A172 (cell line): Measurements from ENCODE around the gene OSBPL8. TPM values are rescaled to one million over a fixed set of nuclear protein-coding genes. Genes with fewer than 3 reads are reported as not detected.

Source experiments
- DNase-seq: peaks from one replicate; pipeline ENCODE4 v3.0.0-alpha.2; 2015; ENCODE audit warnings: low spot score
- total RNA-seq: library from RNA; depleted of rRNA; stranded (reverse); fragments of >200 nt; shearing (Covaris generic); gene quantifications from 2 replicates; pipeline ENCODE4 v1.2.3, GENCODE V29; 2014

The OSBPL8 gene
- total RNA-seq, 1 experiment from 2014 or later: 58.1 TPM

- DNase-seq: peak; percentile 78
Observed at GRCh38 chr12:76470028-76470939, 89.3 kb downstream of the OSBPL8 start.

DNA sequence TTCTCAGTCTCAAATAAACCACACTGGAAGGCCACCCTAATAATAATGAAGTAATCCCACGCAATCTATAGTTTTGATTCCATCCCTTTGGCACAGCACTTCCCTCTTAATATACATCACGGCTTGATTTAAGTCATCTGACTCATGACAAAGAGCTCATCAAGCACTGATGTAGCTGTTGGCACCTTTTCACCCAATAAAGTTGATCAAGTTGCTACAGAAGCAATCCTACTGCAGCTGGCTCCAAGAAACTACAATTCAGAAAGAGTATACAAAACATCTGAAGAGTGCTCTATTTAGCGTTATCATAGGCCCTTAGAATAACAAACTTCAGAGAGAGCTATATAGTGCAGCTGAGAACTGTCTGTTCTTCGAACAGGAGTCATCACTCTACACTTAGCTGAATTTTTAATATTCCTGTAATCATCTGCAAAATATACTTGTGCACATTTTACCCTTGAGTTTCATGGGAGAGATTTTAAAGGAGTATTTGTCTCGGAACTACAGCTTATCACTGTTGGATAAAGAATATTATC is 94.9 kb downstream of the OSBPL8 start:
- DNase-seq: no peak

- no peak for DNase-seq
Observed at GRCh38 chr12:76462668-76463224, 96.8 kb downstream of the OSBPL8 start.

DNA sequence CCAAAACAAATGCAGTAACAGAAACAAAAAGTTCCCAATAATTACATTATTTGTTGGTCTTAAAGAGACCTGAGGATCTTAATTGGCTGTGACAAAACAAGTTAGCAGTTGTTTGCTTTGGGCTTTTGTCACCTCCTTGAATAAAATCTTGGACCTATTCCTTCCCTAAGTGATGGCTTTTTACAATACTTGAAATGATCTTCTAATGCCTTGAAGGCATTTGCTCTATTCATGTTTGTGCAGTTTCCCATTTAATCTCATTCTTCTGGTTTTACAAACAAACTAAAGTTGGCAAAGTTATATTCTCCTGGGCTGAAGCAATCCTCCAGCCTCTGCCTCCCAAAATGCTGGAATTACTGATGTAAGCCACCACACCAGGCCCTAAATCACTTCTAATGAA is 98.8 kb downstream of the OSBPL8 start:
- DNase-seq: no peak

- DNase-seq: no peak
Observed at GRCh38 chr12:76457818-76458217, 101.8 kb downstream of the OSBPL8 start.

DNA sequence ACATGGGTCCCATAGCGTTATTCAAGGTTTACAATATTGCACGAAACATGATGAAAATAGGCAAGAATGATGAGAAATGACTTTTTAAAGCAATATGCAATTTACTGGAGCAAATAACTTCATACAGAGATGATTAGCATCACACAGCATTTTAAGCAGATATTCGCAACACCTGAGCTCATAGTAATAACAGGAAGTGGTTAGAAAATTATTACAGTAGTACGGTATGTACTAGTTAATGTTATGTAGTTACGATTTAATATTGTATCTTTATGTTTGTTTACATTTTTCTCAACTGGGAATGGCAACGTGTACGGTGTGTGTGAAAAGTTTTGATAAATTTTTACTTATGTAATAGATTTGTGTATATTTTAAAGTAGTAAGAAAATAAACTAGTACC is 102.6 kb downstream of the OSBPL8 start:
- DNase-seq: no peak

GRCh38 chr12:76455582-76456345 is 103.8 kb downstream of the OSBPL8 start:
- peak; percentile 89 for DNase-seq

GRCh38 chr12:76451528-76451927 is 108.0 kb downstream of the OSBPL8 start:
- DNase-seq: no peak

- peak; percentile 86 for DNase-seq
Observed at GRCh38 chr12:76450690-76451089, 108.9 kb downstream of the OSBPL8 start.

- DNase-seq: no peak
Observed at GRCh38 chr12:76449993-76450392, 109.6 kb downstream of the OSBPL8 start.

GRCh38 chr12:76449583-76449982 is 110.0 kb downstream of the OSBPL8 start:
- DNase-seq: peak; percentile 41

- DNase-seq: no peak
Observed at GRCh38 chr12:76449016-76449415, 110.6 kb downstream of the OSBPL8 start.

GRCh38 chr12:76446090-76446489 is 113.5 kb downstream of the OSBPL8 start:
- no peak for DNase-seq

DNA sequence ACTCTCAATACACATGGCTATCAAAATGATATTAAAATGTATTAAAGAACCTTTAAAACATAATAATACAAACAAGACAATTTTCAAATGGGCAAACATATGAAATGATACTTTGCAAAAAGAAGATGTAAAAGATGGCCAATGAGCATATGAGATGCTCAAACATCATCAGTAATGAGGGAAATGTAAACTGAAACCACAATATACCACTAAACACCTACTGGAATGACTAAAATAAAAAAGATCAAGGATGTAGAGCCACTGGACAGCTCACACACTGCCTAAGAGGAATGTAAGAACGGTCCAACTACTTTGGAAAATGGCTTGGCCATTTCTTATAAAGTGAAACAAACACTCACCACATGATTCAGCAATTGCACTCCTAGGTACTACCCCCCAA is 114.1 kb downstream of the OSBPL8 start:
- DNase-seq: no peak

GRCh38 chr12:76444408-76444984 is 115.1 kb downstream of the OSBPL8 start:
- no peak for DNase-seq

- no peak for DNase-seq
Observed at GRCh38 chr12:76441016-76441415, 118.6 kb downstream of the OSBPL8 start.

DNA sequence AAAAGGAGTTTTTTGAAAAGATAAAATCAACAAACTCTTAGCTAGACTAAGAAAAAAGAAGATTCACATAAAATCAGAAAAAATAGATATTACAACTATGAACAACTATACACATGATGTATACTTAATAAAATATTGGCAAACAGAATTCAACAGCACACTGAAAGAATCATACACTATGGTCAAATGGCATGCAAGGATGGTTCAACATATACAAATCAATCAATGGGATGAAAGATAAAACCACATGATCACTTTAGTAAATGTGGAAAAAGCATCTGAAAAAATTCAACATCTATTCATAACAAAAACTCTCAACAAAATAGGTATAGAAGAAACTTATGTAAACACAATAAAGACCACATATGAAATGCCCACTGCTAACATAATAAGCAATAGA is 126.8 kb downstream of the OSBPL8 start:
- DNase-seq: no peak

DNA sequence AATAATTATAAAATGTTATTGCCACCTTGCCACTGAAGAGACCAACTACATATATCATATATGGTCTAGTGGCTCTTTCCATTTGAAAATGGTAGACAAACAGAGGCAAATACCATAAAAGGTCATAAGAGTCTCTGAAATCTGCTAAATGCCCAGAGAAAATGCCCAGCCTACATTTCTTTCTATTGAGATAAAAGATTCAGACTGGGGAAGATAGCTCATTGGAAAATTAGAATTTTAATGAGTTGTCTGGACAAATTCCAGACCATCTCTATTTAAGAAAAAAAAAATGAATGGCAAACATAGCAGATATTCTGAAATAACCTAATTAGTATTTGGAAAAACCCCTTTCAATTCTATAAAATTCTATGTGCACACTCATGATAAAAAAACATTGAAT is 131.5 kb downstream of the OSBPL8 start:
- DNase-seq: no peak

DNA sequence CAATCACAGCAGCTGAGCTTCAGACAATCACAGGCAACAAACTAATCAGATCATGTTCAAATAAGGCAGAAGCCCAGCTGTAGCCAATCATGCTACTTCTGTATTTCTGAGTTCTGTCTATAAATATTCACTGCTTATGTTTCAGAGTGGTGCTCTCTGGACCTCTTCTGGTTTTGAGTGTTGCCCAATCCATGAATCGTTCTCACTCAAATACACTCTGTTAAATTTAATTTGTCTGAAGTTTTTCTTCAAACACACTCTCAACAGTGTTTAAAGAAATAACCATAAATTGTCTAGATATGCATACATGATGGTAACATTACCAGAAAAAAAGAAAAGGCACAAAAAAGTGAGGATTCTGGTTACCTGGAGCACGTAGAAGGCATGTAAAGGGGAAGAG is 133.4 kb downstream of the OSBPL8 start:
- no peak for DNase-seq

- no peak for DNase-seq
Observed at GRCh38 chr12:76424941-76425340, 134.6 kb downstream of the OSBPL8 start.

GRCh38 chr12:76422543-76423438 is 136.8 kb downstream of the OSBPL8 start:
- DNase-seq: peak; percentile 74
